A549 treated with AZD9567 at 1 μM for 4 hours (cell line): ENCODE results near the gene MRPS17. TPM values are rescaled to one million over a fixed set of nuclear protein-coding genes. Genes with fewer than 3 reads are reported as not detected.

Source experiments
- total RNA-seq: library from RNA; stranded (reverse); fragments of 200-300 nt; extraction: Qiagen RNA extraction; gene quantifications from 5 replicates; pipeline ENCODE4 v1.2.3, GENCODE V29; 2022; ENCODE audit not compliant: insufficient read depth

MRPS17 gene
- 20.2 to 29.2 TPM (median 27.1 TPM) in 5 replicates for total RNA-seq

DNA sequence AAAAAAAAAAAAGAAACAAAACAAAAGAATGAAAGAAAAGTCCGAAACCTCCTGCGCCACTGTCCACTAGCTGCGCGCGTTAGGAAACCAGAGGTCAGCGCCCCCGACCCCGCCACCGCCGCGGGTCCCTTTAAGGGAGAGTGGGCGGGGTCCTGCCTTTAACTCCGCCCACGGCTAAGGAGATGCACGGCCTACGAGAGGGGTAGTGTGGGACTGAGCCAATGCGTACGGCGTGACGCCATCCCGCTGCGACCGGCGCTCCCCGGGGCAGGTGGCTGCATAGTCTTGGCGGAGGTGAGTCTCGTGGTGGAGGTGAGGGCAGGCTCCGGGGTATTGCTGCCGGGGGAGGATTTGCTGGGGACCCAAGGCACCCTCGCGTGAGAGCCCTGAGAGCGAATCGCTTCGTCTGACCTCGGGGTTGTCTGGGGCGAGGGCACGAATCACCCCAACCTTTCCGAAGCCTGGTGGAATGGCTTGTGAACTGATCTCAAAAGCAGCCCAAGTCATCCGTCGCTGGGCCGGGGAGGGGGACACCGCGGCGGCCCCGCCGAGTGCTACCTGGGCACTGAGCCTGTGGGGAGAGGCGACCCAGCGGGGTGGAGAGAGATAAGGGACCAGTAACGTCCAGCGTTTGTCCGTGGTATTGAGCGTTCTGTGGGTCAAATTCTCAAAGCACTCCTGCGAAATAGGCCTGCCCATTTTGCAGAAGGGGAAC, at the start of gene MRPS17:
Gene MRPS17, plus strand, starts transcription at position 241 of the 715 bp plus-strand sequence. CDS start 1,319 bp downstream, outside the sequence.

DNA sequence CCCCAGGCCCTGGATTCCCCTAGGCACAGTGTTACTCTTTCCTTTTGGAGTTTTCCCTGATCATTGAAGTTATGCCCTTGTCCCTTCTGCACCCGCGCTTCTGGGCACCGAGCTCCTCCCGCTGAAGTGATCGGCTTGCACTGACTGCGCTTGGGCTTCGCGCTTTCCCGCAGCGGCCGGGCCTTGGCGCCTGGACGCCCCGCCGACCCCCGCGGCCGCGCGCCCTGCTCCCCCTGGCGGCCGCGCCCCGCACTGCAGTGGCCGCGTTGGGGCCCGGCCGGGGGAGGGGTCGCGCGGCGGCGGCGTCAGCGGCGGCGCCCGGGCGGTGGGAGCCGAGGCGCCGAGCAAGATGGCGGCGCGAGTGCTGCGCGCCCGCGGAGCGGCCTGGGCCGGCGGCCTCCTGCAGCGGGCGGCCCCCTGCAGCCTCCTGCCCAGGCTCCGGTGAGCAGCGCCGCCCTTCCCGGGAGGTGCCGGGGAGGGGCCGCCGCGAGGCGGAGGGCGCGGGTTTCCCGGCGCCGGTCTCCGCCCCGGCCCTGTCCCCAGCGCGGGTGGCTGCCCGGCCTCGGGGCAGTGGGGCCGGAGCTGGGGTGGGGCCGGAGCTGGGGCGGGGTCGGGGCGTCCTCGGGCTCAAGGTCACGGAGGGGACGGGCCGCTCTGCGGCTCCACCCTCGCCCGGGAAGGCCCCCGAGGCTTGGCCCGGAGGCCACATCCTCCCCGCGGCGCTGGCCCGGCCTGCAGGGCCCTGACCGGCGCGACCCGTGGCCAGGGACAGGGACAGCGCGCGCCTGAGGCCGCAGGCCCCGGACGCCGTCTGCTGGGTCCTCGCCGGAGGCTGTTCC, 12.8 kb downstream of the MRPS17 start, which contains the start of gene NIPSNAP2:
Gene NIPSNAP2, plus strand, starts transcription at position 325 of the 839 bp plus-strand sequence. Its CDS starts 25 bp downstream, at position 350.

Other genes with a start within 250 kb of the MRPS17 start
- gene SEPTIN14, start 89.1 kb upstream of the MRPS17 start, total RNA-seq, result not detected in 5 replicates
- gene ZNF713, start 64.4 kb upstream of the MRPS17 start, total RNA-seq, result 0.62 to 1.3 TPM (median 0.77 TPM) in 5 replicates
- 42.1 to 54.9 TPM (median 54.6 TPM) in 5 replicates for gene NIPSNAP2, start 12.7 kb downstream of the MRPS17 start, total RNA-seq
- gene PSPH, start 99.6 kb downstream of the MRPS17 start, total RNA-seq, result 22.1 to 30.0 TPM (median 22.2 TPM) in 5 replicates
- gene CCT6A, start 99.9 kb downstream of the MRPS17 start, total RNA-seq, result 268 to 329 TPM (median 271 TPM) in 5 replicates
- 110 to 140 TPM (median 113 TPM) in 5 replicates for gene SUMF2, start 112.4 kb downstream of the MRPS17 start, total RNA-seq
- 0.61 to 0.99 TPM (median 0.80 TPM) in 4 of 5 replicates, not detected in the other for gene PHKG1, start 141.1 kb downstream of the MRPS17 start, total RNA-seq
- 632 to 755 TPM (median 702 TPM) in 5 replicates for gene CHCHD2, start 154.6 kb downstream of the MRPS17 start, total RNA-seq
- not detected in 5 replicates for gene NUPR2, start 164.5 kb downstream of the MRPS17 start, total RNA-seq